H7 (cell line): ENCODE measurements around the gene OR6C2. TPM values are rescaled to one million over a fixed set of nuclear protein-coding genes. Genes with fewer than 3 reads are reported as not detected.
"Not testable (repeated sequence)": the region's sequence is repeated elsewhere in the genome, so short reads cannot be mapped to it uniquely, and the experiment has no call there.

ENCODE experiments used
- DNase-seq: peaks from one replicate; pipeline ENCODE4 v3.0.0; 2012
- H3K27me3 ChIP-seq: 2 replicates; pipeline ENCODE4 v1.6.0; 2011; ENCODE audit warnings: mild to moderate bottlenecking, low read length; ENCODE audit not compliant: control insufficient read depth, insufficient read depth
- H3K36me3 ChIP-seq: replicated peaks from 2 replicates; pipeline ENCODE4 v1.5.1; 2011; ENCODE audit warnings: low read length; ENCODE audit not compliant: control insufficient read depth, insufficient read depth
- H3K4me3 ChIP-seq: 2 replicates; pipeline ENCODE4 v1.5.1; 2011; ENCODE audit warnings: low read depth, mild to moderate bottlenecking, control low read depth, low read length, moderate library complexity; ENCODE audit not compliant: insufficient read depth
- total RNA-seq: library from RNA; depleted of rRNA; stranded (reverse); fragments of >200 nt; shearing (Covaris generic); gene quantifications from 2 replicates; pipeline ENCODE4 v1.2.3, GENCODE V29; 2014

Gene OR6C2
- total RNA-seq, 1 experiment from 2014 or later, result not detected

DNA sequence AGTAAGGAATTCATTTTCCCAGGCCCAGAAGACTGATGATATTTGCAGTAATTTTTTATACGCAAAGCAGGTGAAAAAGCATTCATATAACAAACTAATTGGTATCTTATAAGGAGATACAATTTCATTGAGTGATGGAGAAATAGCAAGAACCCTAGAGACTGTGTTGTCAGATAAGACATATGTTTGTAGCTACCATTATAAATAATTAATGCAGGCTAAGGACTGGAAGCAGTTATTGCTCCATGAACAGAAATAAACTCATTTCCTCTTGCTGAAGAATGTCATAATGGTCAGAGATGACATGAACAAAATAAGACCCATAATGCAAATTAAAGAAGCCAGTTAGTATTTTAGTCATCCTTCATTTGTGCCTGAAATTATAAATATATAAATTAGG is 1.5 kb downstream of the OR6C2 start:
- Histone ChIP-seq H3K27me3 (no peaks in the 10 kb centered on the region), H3K4me3 (no peak overlapping the region), H3K36me3 (no peaks in the 10 kb centered on the region)
- no peak for DNase-seq

DNA sequence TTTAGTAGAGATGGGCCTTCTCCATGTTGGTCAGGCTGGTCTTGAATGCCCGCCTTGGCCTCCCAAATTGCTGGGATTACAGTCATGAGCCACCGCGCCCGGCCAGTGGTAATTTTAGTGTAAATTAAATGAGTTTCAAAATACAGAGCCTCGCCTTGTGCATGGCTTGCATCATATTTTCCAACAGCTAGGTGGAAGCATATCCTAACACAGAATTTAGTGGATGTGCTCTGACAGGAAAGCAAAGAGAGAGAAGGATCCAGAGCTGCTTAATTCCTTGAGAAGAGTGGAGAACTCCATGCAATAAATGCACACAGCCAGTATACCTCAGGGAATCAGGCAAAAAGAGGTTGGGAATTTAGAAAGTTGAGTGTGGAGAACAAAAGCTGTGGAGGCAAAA is 2.5 kb downstream of the OR6C2 start:
- DNase-seq, result no peak

DNA sequence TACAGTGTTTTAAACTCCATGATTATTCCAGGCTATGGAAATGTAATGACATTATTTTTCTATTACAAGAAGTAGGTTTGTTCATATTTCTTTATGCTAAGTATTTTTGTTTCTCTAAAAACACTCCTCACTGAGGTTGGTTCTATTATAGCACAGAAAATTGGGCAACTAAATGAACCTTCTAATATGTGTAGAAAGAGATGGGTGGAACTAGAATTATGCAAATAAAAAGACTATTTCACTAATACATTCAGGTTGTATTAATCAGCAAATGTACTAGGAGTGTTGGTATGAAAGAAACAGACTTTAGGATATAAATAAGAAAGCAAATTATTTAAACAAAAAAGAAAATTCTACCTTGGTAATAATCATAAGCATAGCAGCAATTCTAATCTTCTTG is 4.9 kb downstream of the OR6C2 start:
- no peak for DNase-seq
- no peaks in the 10 kb centered on the region for H3K27me3 ChIP-seq
- H3K36me3 ChIP-seq, result no peaks in the 10 kb centered on the region
- no peak overlapping the region for H3K4me3 ChIP-seq

More for the DNA sequence above, 2.5 kb downstream of the OR6C2 start:
- Histone ChIP-seq H3K36me3 (no peaks in the 10 kb centered on the region), H3K4me3 (no peak overlapping the region), H3K27me3 (no peaks in the 10 kb centered on the region)

- DNase-seq, H3K36me3 ChIP-seq, H3K27me3 ChIP-seq, H3K4me3 ChIP-seq: not testable (repeated sequence)
Measured at GRCh38 chr12:55464926-55465325, 21.1 kb downstream of the OR6C2 start.

DNA sequence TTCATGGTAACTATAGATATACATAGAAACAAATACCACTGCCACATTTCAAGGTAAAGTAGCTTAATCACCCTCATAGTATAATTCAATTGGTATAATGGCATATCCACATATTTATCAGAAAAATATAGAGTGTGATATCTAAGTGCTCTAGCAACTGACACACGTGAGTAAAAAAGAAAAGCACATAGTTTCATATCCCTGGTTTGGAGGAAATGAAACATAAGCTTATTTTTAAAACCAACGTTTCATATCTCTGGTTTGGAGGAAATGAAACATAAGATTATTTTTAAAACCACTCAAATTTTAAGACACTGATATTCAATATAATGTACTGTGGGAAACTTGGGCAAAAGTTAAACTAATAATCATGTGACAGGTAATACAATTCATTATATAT is 24.0 kb downstream of the OR6C2 start:
- no peak overlapping the region for H3K4me3 ChIP-seq
- no peaks in the 10 kb centered on the region for H3K27me3 ChIP-seq
- no peak for DNase-seq
- no peaks in the 10 kb centered on the region for H3K36me3 ChIP-seq

GRCh38 chr12:55469291-55469690 is 25.4 kb downstream of the OR6C2 start:
- H3K36me3 ChIP-seq, result no peaks in the 10 kb centered on the region
- no peak for DNase-seq

DNA sequence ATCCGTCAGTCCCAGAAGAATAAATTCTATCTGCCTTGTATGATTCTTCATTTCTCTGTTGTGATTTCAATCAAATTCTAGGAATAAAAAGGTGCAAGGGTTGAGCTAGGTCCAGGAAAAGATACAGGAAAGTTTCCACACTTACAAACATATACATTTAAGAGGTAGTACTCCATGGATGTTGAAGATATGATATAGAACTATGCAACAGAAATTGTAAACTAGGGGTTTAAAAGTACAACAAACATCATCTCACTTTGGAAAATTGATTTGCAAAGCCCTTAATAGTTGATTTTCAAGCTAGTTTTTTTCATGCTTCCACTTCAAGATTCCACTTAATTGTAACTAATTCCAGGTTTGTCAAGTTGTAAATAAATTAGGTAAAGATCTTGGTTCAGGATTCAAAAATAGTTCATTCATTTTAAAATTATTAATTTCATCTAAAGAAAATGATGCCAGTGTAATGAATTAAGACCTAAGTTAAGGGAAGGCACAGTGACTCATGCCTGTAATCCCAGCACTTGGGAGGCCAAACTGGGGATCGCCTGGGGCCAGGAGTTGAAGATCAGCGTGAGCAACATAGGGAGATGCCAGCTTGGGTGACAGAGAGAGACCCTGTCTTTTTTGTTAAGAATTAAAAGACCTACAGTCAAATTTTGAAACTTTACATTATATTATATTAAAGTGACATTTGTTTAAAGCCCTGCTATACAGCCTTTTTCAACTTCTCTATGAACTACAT is 26.4 kb downstream of the OR6C2 start, which contains the start of gene OR6C70:
Gene OR6C70 (minus strand): TSS at position 51 of the 742 bp plus-strand sequence. CDS start 0 bp downstream, at position 51.
- H3K36me3 ChIP-seq, result no peaks in the 10 kb centered on the region
- no peak within 1 kb of the TSS for H3K4me3 ChIP-seq
- H3K27me3 ChIP-seq, result no peaks in the 10 kb centered on the region
- DNase-seq, result no peak

More at GRCh38 chr12:55469291-55469690, 25.4 kb downstream of the OR6C2 start:
- Histone ChIP-seq H3K4me3 (no peak overlapping the region), H3K27me3 (no peaks in the 10 kb centered on the region)

GRCh38 chr12:55472264-55472663 is 28.4 kb downstream of the OR6C2 start:
- no peak for DNase-seq
- no peak overlapping the region for H3K4me3 ChIP-seq
- no peaks in the 10 kb centered on the region for H3K36me3 ChIP-seq
- H3K27me3 ChIP-seq, result no peaks in the 10 kb centered on the region

DNA sequence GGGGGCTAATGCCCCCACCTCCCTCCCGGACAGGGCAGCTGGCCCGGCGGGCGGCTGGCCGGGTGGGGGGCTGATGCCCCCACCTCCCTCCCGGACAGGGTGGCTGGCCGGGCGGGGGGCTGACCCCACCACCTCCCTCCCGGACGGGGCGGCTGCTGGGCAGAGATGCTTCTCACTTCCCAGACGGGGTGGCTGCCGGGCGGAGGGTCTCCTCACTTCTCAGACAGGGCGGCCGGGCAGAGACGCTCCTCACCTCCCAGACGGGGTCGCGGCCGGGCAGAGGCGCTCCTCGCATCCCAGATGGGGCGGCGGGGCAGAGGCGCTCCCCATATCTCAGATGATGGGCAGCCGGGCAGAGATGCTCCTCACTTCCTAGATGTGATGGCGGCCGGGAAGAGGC is 35.3 kb downstream of the OR6C2 start:
- not testable (repeated sequence) for H3K4me3 ChIP-seq, H3K27me3 ChIP-seq, H3K36me3 ChIP-seq, DNase-seq

DNA sequence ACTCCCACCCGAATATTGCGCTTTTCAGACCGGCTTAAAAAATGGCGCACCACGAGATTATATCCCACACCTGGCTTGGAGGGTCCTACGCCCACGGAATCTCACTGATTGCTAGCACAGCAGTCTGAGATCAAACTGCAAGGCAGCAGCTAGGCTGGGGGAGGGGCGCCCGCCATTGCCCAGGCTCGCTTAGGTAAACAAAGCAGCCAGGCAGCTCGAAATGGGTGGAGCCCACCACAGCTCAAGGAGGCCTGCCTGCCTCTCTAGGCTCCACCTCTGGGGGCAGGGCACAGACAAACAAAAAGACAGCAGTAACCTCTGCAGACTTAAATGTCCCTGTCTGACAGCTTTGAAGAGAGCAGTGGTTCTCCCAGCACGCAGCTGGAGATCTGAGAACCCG is 40.4 kb downstream of the OR6C2 start:
- H3K27me3 ChIP-seq, H3K36me3 ChIP-seq, H3K4me3 ChIP-seq, DNase-seq: not testable (repeated sequence)

- H3K4me3 ChIP-seq, result no peak within 1 kb of the TSS
- no peaks in the 10 kb centered on the region for H3K27me3 ChIP-seq
- H3K36me3 ChIP-seq, result no peaks in the 10 kb centered on the region
- no peak for DNase-seq
Measured at GRCh38 chr12:55492078-55492477, 48.2 kb downstream of the OR6C2 start, which contains the start of gene OR6C68. TSS of gene OR6C68 (plus strand) at chr12:55492378. CDS start at chr12:55492378, 0 bp downstream.

GRCh38 chr12:55495490-55495889 is 51.6 kb downstream of the OR6C2 start:
- no peak for DNase-seq
- H3K4me3 ChIP-seq, result no peak overlapping the region
- no peaks in the 10 kb centered on the region for H3K27me3 ChIP-seq

DNA sequence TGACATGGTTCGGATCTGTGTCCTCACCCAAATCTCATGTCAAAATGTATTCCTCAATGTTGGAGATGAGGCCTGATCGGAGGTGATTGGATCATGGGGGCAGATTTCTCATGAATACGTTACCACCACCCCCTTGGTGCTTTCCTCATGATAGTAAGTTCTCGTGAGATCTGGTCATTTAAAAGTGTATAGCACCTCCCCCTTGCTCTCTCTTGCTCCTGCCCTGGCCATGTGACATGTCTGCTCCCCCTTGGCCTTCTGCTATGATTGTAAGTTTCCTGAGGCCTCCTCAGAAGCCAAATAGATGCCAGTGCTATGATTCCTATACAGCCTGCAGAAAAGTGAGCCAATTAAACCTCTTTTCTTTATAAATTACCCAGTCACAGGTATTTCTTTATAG is 55.4 kb downstream of the OR6C2 start:
- DNase-seq, result no peak
- H3K36me3 ChIP-seq, result no peaks in the 10 kb centered on the region
- no peak overlapping the region for H3K4me3 ChIP-seq
- no peaks in the 10 kb centered on the region for H3K27me3 ChIP-seq

More at GRCh38 chr12:55495490-55495889, 51.6 kb downstream of the OR6C2 start:
- H3K36me3 ChIP-seq, result no peaks in the 10 kb centered on the region

- H3K4me3 ChIP-seq, result no peak overlapping the region
- H3K27me3 ChIP-seq, result no peaks in the 10 kb centered on the region
- no peak for DNase-seq
- no peaks in the 10 kb centered on the region for H3K36me3 ChIP-seq
Measured at GRCh38 chr12:55499810-55500252, 56.0 kb downstream of the OR6C2 start.

GRCh38 chr12:55501601-55502000 is 57.7 kb downstream of the OR6C2 start:
- no peaks in the 10 kb centered on the region for H3K27me3 ChIP-seq
- no peak for DNase-seq

More at GRCh38 chr12:55501601-55502000, 57.7 kb downstream of the OR6C2 start:
- H3K36me3 ChIP-seq, result no peaks in the 10 kb centered on the region
- H3K4me3 ChIP-seq, result no peak overlapping the region
